CD4-positive, alpha-beta memory T cell (primary cell): ENCODE measurements around the gene CISD1. TPM values are rescaled to one million over a fixed set of nuclear protein-coding genes. Genes with fewer than 3 reads are reported as not detected.

Experiments
- CTCF ChIA-PET: fragments of 350-600 bp; sonication (Branson Sonifier 250); formaldehyde crosslinking; loops from one replicate; lab custom pipeline; 2021; ENCODE audit warnings: inconsistent platforms; ENCODE audit not compliant: partially characterized antibody; lab: Charles Lee
- POLR2A ChIA-PET: fragments of 350-600 bp; sonication (Branson Sonifier 250); formaldehyde crosslinking; loops from one replicate; lab custom pipeline; 2021; ENCODE audit not compliant: partially characterized antibody; lab: Charles Lee
- DNase-seq, 5 donors: peaks; one replicate each; pipeline versions ENCODE4 v3.0.0 to v3.0.0-alpha.2; 2020 to 2022; ENCODE audit warnings: mixed read lengths in 1 of 5
- H3K27ac ChIP-seq: one replicate; pipeline ENCODE4 v1.7.0; 2013; ENCODE audit warnings: low read depth, low read length
- H3K27me3 ChIP-seq: 2 replicates; pipeline ENCODE4 v1.7.0; 2013; ENCODE audit warnings: mild to moderate bottlenecking, low read length, moderate library complexity; ENCODE audit not compliant: insufficient read depth
- H3K36me3 ChIP-seq: 2 replicates; pipeline ENCODE4 v1.7.0; 2013; ENCODE audit warnings: mild to moderate bottlenecking, low read length, moderate library complexity; ENCODE audit not compliant: insufficient read depth
- H3K4me1 ChIP-seq: 2 replicates; pipeline ENCODE4 v1.7.0; 2013; ENCODE audit warnings: mild to moderate bottlenecking, low read length, moderate library complexity; ENCODE audit not compliant: insufficient read depth
- H3K4me3 ChIP-seq, 2 donors: one replicate each; pipeline ENCODE4 v1.7.0; 2013; ENCODE audit warnings: low read length in 2 of 2, mild to moderate bottlenecking in 1 of 2
- H3K9me3 ChIP-seq, 2 donors: one replicate each; pipeline ENCODE4 v1.7.0; 2013; ENCODE audit warnings: low read length in 2 of 2, control low read depth in 1 of 2; ENCODE audit not compliant: control insufficient read depth in 1 of 2
- H3K27ac Mint-ChIP-seq, 7 donors: one replicate each; pipeline ENCODE4 v1.8.0; 2020 to 2021; ENCODE audit warnings: mixed read lengths in 7 of 7, mild to moderate bottlenecking in 6 of 7, inconsistent platforms in 3 of 7, moderate library complexity in 3 of 7
- H3K27me3 Mint-ChIP-seq, 2 donors: one replicate each; pipeline ENCODE4 v1.8.0; 2020 to 2021; ENCODE audit warnings: mixed read lengths in 2 of 2
- H3K36me3 Mint-ChIP-seq, 2 donors: one replicate each; pipeline ENCODE4 v1.8.0; 2020 to 2021; ENCODE audit warnings: mixed read lengths in 2 of 2, inconsistent platforms in 1 of 2, mild to moderate bottlenecking in 1 of 2
- H3K4me1 Mint-ChIP-seq, 4 donors: one replicate each; pipeline ENCODE4 v1.8.0; 2020 to 2021; ENCODE audit warnings: mixed read lengths in 4 of 4, mild to moderate bottlenecking in 1 of 4
- H3K4me3 Mint-ChIP-seq, 8 donors: one replicate each; pipeline ENCODE4 v1.8.0; 2020 to 2021; ENCODE audit warnings: mixed read lengths in 8 of 8, mild to moderate bottlenecking in 7 of 8, moderate library complexity in 6 of 8, inconsistent platforms in 3 of 8
- H3K9me3 Mint-ChIP-seq, 8 donors: one replicate each; pipeline ENCODE4 v1.8.0; 2020 to 2021; ENCODE audit warnings: mixed read lengths in 8 of 8, mild to moderate bottlenecking in 5 of 8, inconsistent platforms in 3 of 8, moderate library complexity in 1 of 8
- intact Hi-C: fragments of 100-400 bp; cut with micrococcal nuclease; formaldehyde crosslinking; loops from one replicate; pipeline ENCODE4 v1.15.1; 2023
- polyA plus RNA-seq, 2 donors: library from polyadenylated mRNA; unstranded; fragments of 300-500 nt; fragmentation: Illumina TruSeq; gene quantifications; one replicate each; pipeline ENCODE4 v1.2.3, GENCODE V29; 2021
- total RNA-seq, 2 experiments: library from RNA; stranded (reverse); gene quantifications; one replicate each; pipeline ENCODE4 v1.2.3, GENCODE V29; 2021

Gene CISD1
- total and polyA plus RNA-seq, 4 experiments from 2014 or later = 13.7 to 61.1 (median 32.3) TPM

- Histone ChIP-seq H3K4me1 (no peaks in the 10 kb centered on the region), H3K4me3 (no peak overlapping the region), H3K27ac (no peak overlapping the region), H3K9me3 (no peaks in the 10 kb centered on the region), H3K27me3 (peaks cover 4% of the 10 kb centered on the region), H3K36me3 (no peaks in the 10 kb centered on the region)
- Mint-ChIP-seq H3K27ac (no peak overlapping the region), H3K4me1 (peaks cover 0 to 3% (median 0%) of the 10 kb centered on the region in 4 donors), H3K9me3 (no peaks in the 10 kb centered on the region), H3K4me3 (no peak overlapping the region), H3K27me3 (peaks cover 10 to 12% of the 10 kb centered on the region in 2 donors), H3K36me3 (no peaks in the 10 kb centered on the region)
- intact Hi-C loops = no loop called here
- ChIA-PET POLR2A (no interaction called here), CTCF (interaction anchor here (1.2 to 2.3 kb wide), 2 partner anchors 9 to 13 kb away, joined by 3 to 8 read pairs; no protein-coding TSS in a partner anchor)
- no peak for DNase-seq
Measured at GRCh38 chr10:58304099-58304633, 35.2 kb downstream of the CISD1 start.

- Mint-ChIP-seq H3K9me3 (no peaks in the 10 kb centered on the region), H3K27ac (no peak overlapping the region), H3K36me3 (no peaks in the 10 kb centered on the region), H3K4me3 (no peak overlapping the region), H3K27me3 (peaks cover 15 to 16% of the 10 kb centered on the region in 2 donors), H3K4me1 (no peaks in the 10 kb centered on the region)
- intact Hi-C loops = no loop called here
- ChIA-PET POLR2A (no interaction called here), CTCF (interaction anchor here (2.3 kb wide), 1 partner anchor 10 kb away, joined by 8 read pairs; no protein-coding TSS in a partner anchor)
- H3K36me3 ChIP-seq = no peaks in the 10 kb centered on the region
- H3K27ac ChIP-seq = no peak overlapping the region
- no peaks in the 10 kb centered on the region for H3K4me1 ChIP-seq
- no peak overlapping the region for H3K4me3 ChIP-seq
- H3K27me3 ChIP-seq = peaks cover 4% of the 10 kb centered on the region
- H3K9me3 ChIP-seq = no peaks in the 10 kb centered on the region
- DNase-seq = no peak
Measured at GRCh38 chr10:58305821-58306220, 36.9 kb downstream of the CISD1 start.

DNA sequence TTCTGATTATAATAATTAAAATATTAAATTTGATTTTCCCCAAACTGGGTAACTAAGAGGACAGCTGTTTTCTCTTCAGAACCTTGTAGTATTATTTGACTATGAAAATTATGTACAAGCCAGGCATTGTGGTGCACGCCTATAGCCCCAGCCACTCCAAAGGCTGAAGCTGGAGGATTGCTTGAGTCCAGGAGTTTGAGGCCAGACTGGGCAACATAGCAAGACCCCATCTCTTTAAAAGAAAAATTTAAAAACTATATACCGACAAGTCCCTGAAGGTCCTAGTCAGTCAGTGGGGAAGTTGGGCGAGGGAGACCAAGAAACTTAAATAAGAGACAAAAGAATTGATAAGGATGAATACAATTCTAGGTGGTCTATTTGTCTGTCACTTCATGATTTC, 38.7 kb downstream of the CISD1 start:
- Mint-ChIP-seq H3K36me3 (no peaks in the 10 kb centered on the region), H3K27ac (no peak overlapping the region), H3K4me3 (no peak overlapping the region), H3K27me3 (peaks cover 14 to 16% of the 10 kb centered on the region in 2 donors), H3K4me1 (no peaks in the 10 kb centered on the region), H3K9me3 (peaks cover 0 to 2% (median 0%) of the 10 kb centered on the region in 8 donors)
- H3K36me3 ChIP-seq = no peaks in the 10 kb centered on the region
- CTCF ChIA-PET = interaction anchor here (1.1 to 2.8 kb wide), 2 partner anchors 8 to 77 kb away, joined by 3 to 15 read pairs; partner anchors contain the start of gene TFAM
- H3K9me3 ChIP-seq = no peaks in the 10 kb centered on the region
- POLR2A ChIA-PET = no interaction called here
- peaks cover 4% of the 10 kb centered on the region for H3K27me3 ChIP-seq
- H3K4me3 ChIP-seq = no peak overlapping the region
- H3K27ac ChIP-seq = no peak overlapping the region
- H3K4me1 ChIP-seq = no peaks in the 10 kb centered on the region
- intact Hi-C loops = no loop called here
- DNase-seq = no peak

GRCh38 chr10:58311026-58311425, 42.1 kb downstream of the CISD1 start:
- H3K9me3 ChIP-seq = no peaks in the 10 kb centered on the region
- intact Hi-C loops = no loop called here
- peaks cover 0 to 2% (median 0%) of the 10 kb centered on the region in 8 donors for H3K9me3 Mint-ChIP-seq
- no peak overlapping the region for H3K4me3 Mint-ChIP-seq
- H3K36me3 ChIP-seq = no peaks in the 10 kb centered on the region
- H3K27me3 Mint-ChIP-seq = peaks cover 8% of the 10 kb centered on the region in 2 donors
- ChIA-PET CTCF (interaction anchor here (1.4 to 1.5 kb wide), 2 partner anchors 9 to 21 kb away, joined by 3 to 4 read pairs; no protein-coding TSS in a partner anchor), POLR2A (no interaction called here)
- no peaks in the 10 kb centered on the region for H3K4me1 ChIP-seq
- H3K36me3 Mint-ChIP-seq = no peaks in the 10 kb centered on the region
- no peak overlapping the region for H3K27ac ChIP-seq
- DNase-seq = no peak
- peaks cover 4% of the 10 kb centered on the region for H3K27me3 ChIP-seq
- H3K4me1 Mint-ChIP-seq = no peaks in the 10 kb centered on the region
- no peak overlapping the region for H3K4me3 ChIP-seq
- no peak overlapping the region for H3K27ac Mint-ChIP-seq

DNA sequence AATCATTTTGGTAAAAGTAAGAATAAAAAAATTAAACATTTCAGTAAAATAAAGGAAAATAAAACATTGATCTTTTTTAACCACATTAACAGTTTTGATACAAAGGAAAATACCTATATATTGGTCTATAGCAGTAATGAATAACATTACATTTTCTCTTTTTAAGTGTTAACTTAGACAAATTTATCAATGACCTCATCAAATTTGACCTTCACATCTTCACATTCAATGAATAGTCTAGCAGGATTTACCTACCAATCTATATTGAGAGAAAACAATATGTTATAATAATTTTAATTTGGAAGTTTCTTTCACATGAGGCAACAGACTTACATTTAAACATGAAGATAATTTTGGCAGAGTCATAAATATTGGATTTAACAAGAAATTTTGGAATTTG, 47.9 kb downstream of the CISD1 start:
- intact Hi-C loops = no loop called here
- Mint-ChIP-seq H3K4me1 (no peaks in the 10 kb centered on the region), H3K36me3 (no peaks in the 10 kb centered on the region), H3K9me3 (peaks cover 0 to 2% (median 0%) of the 10 kb centered on the region in 8 donors), H3K4me3 (no peak overlapping the region), H3K27ac (no peak overlapping the region), H3K27me3 (no peaks in the 10 kb centered on the region)
- Histone ChIP-seq H3K9me3 (no peaks in the 10 kb centered on the region), H3K27ac (no peak overlapping the region), H3K36me3 (no peaks in the 10 kb centered on the region), H3K27me3 (no peaks in the 10 kb centered on the region), H3K4me3 (no peak overlapping the region), H3K4me1 (no peaks in the 10 kb centered on the region)
- ChIA-PET POLR2A (no interaction called here), CTCF (interaction anchor here (2.8 kb wide), 1 partner anchor 17 kb away, joined by 8 read pairs; no protein-coding TSS in a partner anchor)
- no peak for DNase-seq

DNA sequence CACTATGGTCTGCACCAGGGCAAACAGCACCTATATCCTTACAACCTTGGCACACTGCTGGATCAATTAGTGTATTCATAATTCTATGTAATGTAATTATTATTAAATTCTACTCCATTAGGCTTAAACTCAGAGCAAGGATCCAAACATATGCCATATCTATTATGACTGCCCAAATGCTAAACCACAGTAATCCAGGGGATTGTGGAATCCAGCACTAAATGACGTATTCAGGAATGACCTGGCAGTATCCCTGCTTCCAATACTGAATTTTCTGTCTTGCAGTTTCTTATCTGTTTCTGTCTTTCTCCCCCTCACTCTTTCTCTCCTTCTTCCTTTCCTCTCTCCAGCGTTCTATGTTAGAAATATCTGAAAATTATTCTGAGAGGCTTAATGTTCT, 49.4 kb downstream of the CISD1 start:
- CTCF ChIA-PET = no interaction called here
- H3K27ac Mint-ChIP-seq = no peak overlapping the region
- intact Hi-C loops = no loop called here

GRCh38 chr10:58319599-58319998, 50.6 kb downstream of the CISD1 start:
- no peak overlapping the region for H3K4me3 ChIP-seq
- DNase-seq = no peak
- intact Hi-C loops = no loop called here
- Mint-ChIP-seq H3K27ac (no peak overlapping the region), H3K36me3 (no peaks in the 10 kb centered on the region), H3K4me1 (peaks cover 6 to 10% (median 8%) of the 10 kb centered on the region in 4 donors), H3K9me3 (no peaks in the 10 kb centered on the region), H3K4me3 (no peak overlapping the region), H3K27me3 (no peaks in the 10 kb centered on the region)
- H3K27ac ChIP-seq = no peak overlapping the region
- no peaks in the 10 kb centered on the region for H3K27me3 ChIP-seq
- no peaks in the 10 kb centered on the region for H3K9me3 ChIP-seq
- CTCF ChIA-PET = interaction anchor here (0.7 kb wide), 1 partner anchor 95 kb away, joined by 3 read pairs; no protein-coding TSS in a partner anchor
- no peaks in the 10 kb centered on the region for H3K36me3 ChIP-seq
- peaks cover 8% of the 10 kb centered on the region for H3K4me1 ChIP-seq
- POLR2A ChIA-PET = no interaction called here

More for the DNA sequence above, 49.4 kb downstream of the CISD1 start:
- no peaks in the 10 kb centered on the region for H3K36me3 ChIP-seq
- H3K9me3 ChIP-seq = no peaks in the 10 kb centered on the region
- H3K4me3 ChIP-seq = no peak overlapping the region
- POLR2A ChIA-PET = no interaction called here
- peaks cover 8% of the 10 kb centered on the region for H3K4me1 ChIP-seq
- no peak overlapping the region for H3K27ac ChIP-seq
- DNase-seq = no peak
- no peaks in the 10 kb centered on the region for H3K27me3 ChIP-seq
- peaks cover 6 to 10% (median 8%) of the 10 kb centered on the region in 4 donors for H3K4me1 Mint-ChIP-seq
- no peak overlapping the region for H3K4me3 Mint-ChIP-seq
- H3K27me3 Mint-ChIP-seq = no peaks in the 10 kb centered on the region
- H3K36me3 Mint-ChIP-seq = no peaks in the 10 kb centered on the region
- no peaks in the 10 kb centered on the region for H3K9me3 Mint-ChIP-seq
